ENCODE measurements around the gene CEL. TPM values are rescaled to one million over a fixed set of nuclear protein-coding genes. Genes with fewer than 3 reads are reported as not detected.

CEL gene
- total RNA-seq, 1 experiment from 2014 or later: 6.9 TPM

GRCh38 chr9:133102190-133103021 is 40.6 kb downstream of the CEL start:
- DNase-seq (ENCODE audit: low read depth, low spot score) (no peak), ATAC-seq (no peak)
- ChIA-PET RAD21 (ENCODE audit: low non-redundant PET in 1 of 2, low total read pairs in 2 of 2, uncharacterized antibody in 2 of 2, unreplicated experiment in 2 of 2) (no interaction called here), CTCF (interaction anchor here (1.0 to 3.4 kb wide), 2 partner anchors 42 to 47 kb away, joined by 3 to 21 read pairs; no protein-coding TSS in a partner anchor), POLR2A (no interaction called here)
- H3K9me2 ChIP-seq (ENCODE audit: insufficient read depth): no peaks in the 10 kb centered on the region
- no peak overlapping the region for H3K27ac ChIP-seq (ENCODE audit: low read depth, low read length)
- no peaks in the 10 kb centered on the region for H4K20me1 ChIP-seq (ENCODE audit: insufficient read depth)
- no peaks in the 10 kb centered on the region; a peak in 2 of 4 replicates for H3K9me3 ChIP-seq (ENCODE audit: control insufficient read depth in 1 of 2, insufficient read depth in 1 of 2, low read depth in 1 of 2, low read length in 2 of 2)
- H3K9ac ChIP-seq (ENCODE audit: low read length): no peak overlapping the region
- H3K4me3 ChIP-seq (replicated peaks in 1 of 2; ENCODE audit: low read depth in 1 of 2, low read length in 2 of 2): no peak overlapping the region
- peaks cover 29 to 46% of the 10 kb centered on the region in 2 experiments for H3K36me3 ChIP-seq (ENCODE audit: control insufficient read depth in 1 of 2, insufficient read depth in 2 of 2, low read length in 2 of 2)
- no TSS peak for BruUV-seq (replicated peaks)
- H3K27me3 ChIP-seq (ENCODE audit: insufficient read depth, low read length): no peaks in the 10 kb centered on the region
- no peaks in the 10 kb centered on the region for H3K79me2 ChIP-seq (ENCODE audit: insufficient read depth, low read length)
- intact Hi-C loops (cut with micrococcal nuclease): loop anchor here (1.0 kb wide), 1 partner anchor 42 kb away; no protein-coding TSS in a partner anchor
- H3K4me2 ChIP-seq (ENCODE audit: low read length): no peak overlapping the region
- H2AFZ ChIP-seq (ENCODE audit: low read depth, low read length, poor library complexity, severe bottlenecking): no peak overlapping the region
- H3K4me1 ChIP-seq (ENCODE audit: control insufficient read depth in 1 of 2, insufficient read depth in 2 of 2, low read length in 2 of 2): no peaks in the 10 kb centered on the region
- TF ChIP-seq ZNF274 (IDR thresholded peaks at IDR 0.05; ENCODE audit: low read depth, low read length): no peak
- TF ChIP-seq RAD21 (IDR thresholded peaks at IDR 0.05; ENCODE audit: low read depth): no peak
- no peak for TF ChIP-seq JUND (IDR thresholded peaks at IDR 0.05)
- no peak for TF ChIP-seq ZFX (IDR thresholded peaks at IDR 0.05)
- TF ChIP-seq SP1 (IDR thresholded peaks at IDR 0.05; ENCODE audit: low read depth): no peak
- no peak for TF ChIP-seq TCF7L2 (IDR thresholded peaks at IDR 0.05; ENCODE audit: borderline replicate concordance, extremely low read depth, insufficient read depth, insufficient read length)
- TF ChIP-seq YY1 (IDR thresholded peaks at IDR 0.05; ENCODE audit: extremely low read depth, insufficient replicate concordance, low read depth, low read length): no peak
- no peak for TF ChIP-seq EZH2phosphoT487 (IDR thresholded peaks at IDR 0.05; ENCODE audit: borderline replicate concordance)
- TF ChIP-seq EGR1 (IDR thresholded peaks at IDR 0.05; ENCODE audit: low read depth): no peak
- TF ChIP-seq EZH2 (IDR thresholded peaks at IDR 0.05): no peak
- TF ChIP-seq ZBTB33 (IDR thresholded peaks at IDR 0.05; ENCODE audit: extremely low read depth, insufficient replicate concordance, low read length): no peak
- no peak for TF ChIP-seq SIN3A (IDR thresholded peaks at IDR 0.05; ENCODE audit: low read depth)
- TF ChIP-seq MAX (IDR thresholded peaks at IDR 0.05): no peak
- no peak for TF ChIP-seq POLR2A (IDR thresholded peaks at IDR 0.05; ENCODE audit: borderline replicate concordance, extremely low read depth, insufficient read depth, insufficient read length)
- TF ChIP-seq SRF (IDR thresholded peaks at IDR 0.05; ENCODE audit: low read depth): no peak
